BLaER1 treated with 17β-estradiol and CSF1 and Interleukin-3, amounts not matched to agents 10 nM and 100 nM (cell line): ENCODE results near the gene NEB.
A peak's percentile ranks its signal among the peaks of the same experiment; 100 is the strongest.

Source experiments
- H3K27ac ChIP-seq, 11 experiments: shearing (Covaris generic); formaldehyde crosslinking; 2 replicates each; pipeline ENCODE4 v1.8.1; 2022
- H3K27me3 ChIP-seq, 11 experiments: shearing (Covaris generic); formaldehyde crosslinking; 2 replicates each; pipeline ENCODE4 v1.8.1; 2022
- H3K36me3 ChIP-seq, 11 experiments: shearing (Covaris generic); formaldehyde crosslinking; 2 replicates each; pipeline ENCODE4 v1.8.1; 2022
- H3K4me1 ChIP-seq, 10 experiments: shearing (Covaris generic); formaldehyde crosslinking; 2 replicates each; pipeline ENCODE4 v1.8.1; 2022
- H3K4me2 ChIP-seq, 11 experiments: shearing (Covaris generic); formaldehyde crosslinking; 2 replicates each; pipeline ENCODE4 v1.8.1; 2022
- H3K4me3 ChIP-seq, 10 experiments: shearing (Covaris generic); formaldehyde crosslinking; 2 replicates each; pipeline ENCODE4 v1.8.1; 2022
- H3K9ac ChIP-seq, 11 experiments: shearing (Covaris generic); formaldehyde crosslinking; 2 replicates each; pipeline ENCODE4 v1.8.1; 2022
- H3K9me3 ChIP-seq, 11 experiments: shearing (Covaris generic); formaldehyde crosslinking; replicated peaks in 1 of 11; 2 replicates each; pipeline ENCODE4 v1.8.1; 2022
- H4K20me1 ChIP-seq, 11 experiments: shearing (Covaris generic); formaldehyde crosslinking; 2 replicates each; pipeline ENCODE4 v1.8.1; 2022
- Cebpa-rat ChIP-seq, 11 experiments: shearing (Covaris generic); IDR thresholded peaks; 2 replicates each; pipeline ENCODE4 v1.8.1; 2022

NEB gene

GRCh38 chr2:151534001-151534400 is 200.3 kb downstream of the NEB start:
- H3K4me2 ChIP-seq, result no peak overlapping the region
- no peak overlapping the region for H3K9ac ChIP-seq
- H4K20me1 ChIP-seq, result no peaks in the 10 kb centered on the region
- H3K4me3 ChIP-seq, result no peak overlapping the region
- TF ChIP-seq Cebpa-rat (IDR thresholded peaks at IDR 0.05), result no peak
- H3K36me3 ChIP-seq, result no peaks in the 10 kb centered on the region
- peaks cover 0 to 19% (median 3%) of the 10 kb centered on the region in 10 experiments; a peak in 7 of 20 replicates for H3K4me1 ChIP-seq
- H3K9me3 ChIP-seq, result no peaks in the 10 kb centered on the region
- no peak overlapping the region for H3K27ac ChIP-seq
- H3K27me3 ChIP-seq, result no peaks in the 10 kb centered on the region

GRCh38 chr2:151533127-151533526 is 201.1 kb downstream of the NEB start:
- H3K4me2 ChIP-seq, result no peak overlapping the region
- H3K4me3 ChIP-seq, result no peak overlapping the region
- no peak overlapping the region for H3K27ac ChIP-seq
- peaks cover 0 to 14% (median 0%) of the 10 kb centered on the region in 10 experiments; a peak in 6 of 20 replicates for H3K4me1 ChIP-seq
- H3K27me3 ChIP-seq, result no peaks in the 10 kb centered on the region
- H3K36me3 ChIP-seq, result no peaks in the 10 kb centered on the region
- no peak for TF ChIP-seq Cebpa-rat (IDR thresholded peaks at IDR 0.05)
- H4K20me1 ChIP-seq, result no peaks in the 10 kb centered on the region
- no peak overlapping the region for H3K9ac ChIP-seq
- H3K9me3 ChIP-seq, result no peaks in the 10 kb centered on the region

GRCh38 chr2:151526572-151527090 is 207.6 kb downstream of the NEB start:
- Histone ChIP-seq H3K4me1 (peaks cover 0 to 16% (median 0%) of the 10 kb centered on the region in 10 experiments; a peak in 3 of 20 replicates), H3K27me3 (no peaks in the 10 kb centered on the region), H3K9me3 (no peaks in the 10 kb centered on the region), H3K4me3 (no peak overlapping the region), H4K20me1 (no peaks in the 10 kb centered on the region), H3K9ac (no peak overlapping the region), H3K27ac (no peak overlapping the region), H3K36me3 (no peaks in the 10 kb centered on the region), H3K4me2 (no peak overlapping the region)
- TF ChIP-seq Cebpa-rat (IDR thresholded peaks at IDR 0.05), result no peak

GRCh38 chr2:151525821-151526373 is 208.4 kb downstream of the NEB start:
- Histone ChIP-seq H3K9me3 (no peaks in the 10 kb centered on the region), H3K27ac (no peak overlapping the region), H3K4me1 (peaks cover 0 to 14% (median 1%) of the 10 kb centered on the region in 10 experiments; a peak in 5 of 20 replicates), H3K27me3 (no peaks in the 10 kb centered on the region), H3K4me2 (peak overlapping the region in 4 of 11 experiments; percentile 9 to 34 (median 20); a peak in 4 of 22 replicates), H3K4me3 (no peak overlapping the region), H3K9ac (no peak overlapping the region), H3K36me3 (no peaks in the 10 kb centered on the region), H4K20me1 (no peaks in the 10 kb centered on the region)
- no peak for TF ChIP-seq Cebpa-rat (IDR thresholded peaks at IDR 0.05)

- Histone ChIP-seq H3K9ac (no peak overlapping the region), H4K20me1 (no peaks in the 10 kb centered on the region), H3K27me3 (no peaks in the 10 kb centered on the region), H3K27ac (no peak overlapping the region), H3K4me2 (no peak overlapping the region), H3K9me3 (no peaks in the 10 kb centered on the region), H3K36me3 (no peaks in the 10 kb centered on the region), H3K4me1 (peaks cover 0 to 16% (median 2%) of the 10 kb centered on the region in 10 experiments; a peak in 5 of 20 replicates), H3K4me3 (no peak overlapping the region)
- TF ChIP-seq Cebpa-rat (IDR thresholded peaks at IDR 0.05), result no peak
Measured at GRCh38 chr2:151523850-151524249, 210.4 kb downstream of the NEB start.

GRCh38 chr2:151522556-151522955 is 211.7 kb downstream of the NEB start:
- Histone ChIP-seq H3K27ac (no peak overlapping the region), H3K9me3 (no peaks in the 10 kb centered on the region), H4K20me1 (no peaks in the 10 kb centered on the region), H3K4me1 (peaks cover 0 to 16% (median 2%) of the 10 kb centered on the region in 10 experiments; a peak in 5 of 20 replicates), H3K4me3 (no peak overlapping the region), H3K9ac (no peak overlapping the region), H3K4me2 (no peak overlapping the region), H3K36me3 (no peaks in the 10 kb centered on the region), H3K27me3 (no peaks in the 10 kb centered on the region)
- no peak for TF ChIP-seq Cebpa-rat (IDR thresholded peaks at IDR 0.05)

GRCh38 chr2:151520976-151521375 is 213.3 kb downstream of the NEB start:
- H3K9ac ChIP-seq, result no peak overlapping the region
- no peaks in the 10 kb centered on the region for H3K36me3 ChIP-seq
- TF ChIP-seq Cebpa-rat (IDR thresholded peaks at IDR 0.05), result no peak
- no peaks in the 10 kb centered on the region for H3K9me3 ChIP-seq
- no peaks in the 10 kb centered on the region for H4K20me1 ChIP-seq
- no peaks in the 10 kb centered on the region for H3K27me3 ChIP-seq
- peaks cover 0 to 14% (median 2%) of the 10 kb centered on the region in 10 experiments; a peak in 5 of 20 replicates for H3K4me1 ChIP-seq
- peak overlapping the region in 5 of 11 experiments; percentile 5 to 32 (median 13); a peak in 3 of 22 replicates for H3K4me2 ChIP-seq
- H3K27ac ChIP-seq, result no peak overlapping the region
- H3K4me3 ChIP-seq, result no peak overlapping the region

- Histone ChIP-seq H4K20me1 (no peaks in the 10 kb centered on the region), H3K4me2 (no peak overlapping the region), H3K27me3 (no peaks in the 10 kb centered on the region), H3K9ac (no peak overlapping the region), H3K27ac (no peak overlapping the region), H3K4me1 (peaks cover 0 to 13% (median 0%) of the 10 kb centered on the region in 10 experiments; a peak in 4 of 20 replicates), H3K9me3 (no peaks in the 10 kb centered on the region), H3K4me3 (no peak overlapping the region), H3K36me3 (no peaks in the 10 kb centered on the region)
- no peak for TF ChIP-seq Cebpa-rat (IDR thresholded peaks at IDR 0.05)
Measured at GRCh38 chr2:151518802-151519201, 215.5 kb downstream of the NEB start.

- Histone ChIP-seq H3K4me2 (no peak overlapping the region), H4K20me1 (no peaks in the 10 kb centered on the region), H3K4me3 (no peak overlapping the region), H3K36me3 (no peaks in the 10 kb centered on the region; a peak in 2 of 22 replicates), H3K9me3 (no peaks in the 10 kb centered on the region), H3K4me1 (no peaks in the 10 kb centered on the region), H3K27me3 (no peaks in the 10 kb centered on the region; a peak in 1 of 22 replicates), H3K27ac (no peak overlapping the region), H3K9ac (no peak overlapping the region)
- TF ChIP-seq Cebpa-rat (IDR thresholded peaks at IDR 0.05), result no peak
Measured at GRCh38 chr2:151508519-151508918, 225.8 kb downstream of the NEB start.

- Histone ChIP-seq H3K4me2 (no peak overlapping the region), H3K9me3 (no peaks in the 10 kb centered on the region), H4K20me1 (no peaks in the 10 kb centered on the region), H3K4me1 (no peaks in the 10 kb centered on the region; a peak in 1 of 20 replicates), H3K36me3 (no peaks in the 10 kb centered on the region; a peak in 2 of 22 replicates), H3K27ac (no peak overlapping the region), H3K4me3 (no peak overlapping the region), H3K27me3 (no peaks in the 10 kb centered on the region; a peak in 1 of 22 replicates), H3K9ac (no peak overlapping the region)
- TF ChIP-seq Cebpa-rat (IDR thresholded peaks at IDR 0.05), result no peak
Measured at GRCh38 chr2:151506170-151506569, 228.1 kb downstream of the NEB start.
